Erythroblast (primary cell): ENCODE measurements around the gene SMU1.

ENCODE experiments used
- GATA1 ChIP-seq: IDR thresholded peaks from 2 replicates; pipeline ENCODE4 v1.6.1; 2011; ENCODE audit warnings: low read depth, mild to moderate bottlenecking, control low read depth, low read length, moderate library complexity
- POLR2A ChIP-seq: IDR thresholded peaks from 2 replicates; pipeline ENCODE4 v1.6.1; 2011; ENCODE audit warnings: mild to moderate bottlenecking, low read length

- TF ChIP-seq POLR2A (no peak), GATA1 (no peak)
These were observed 47.2 kb downstream of the SMU1 start for GRCh38 chr9:33029231-33029786.
